ENCODE results near the gene TNS1.

Gene TNS1

DNA sequence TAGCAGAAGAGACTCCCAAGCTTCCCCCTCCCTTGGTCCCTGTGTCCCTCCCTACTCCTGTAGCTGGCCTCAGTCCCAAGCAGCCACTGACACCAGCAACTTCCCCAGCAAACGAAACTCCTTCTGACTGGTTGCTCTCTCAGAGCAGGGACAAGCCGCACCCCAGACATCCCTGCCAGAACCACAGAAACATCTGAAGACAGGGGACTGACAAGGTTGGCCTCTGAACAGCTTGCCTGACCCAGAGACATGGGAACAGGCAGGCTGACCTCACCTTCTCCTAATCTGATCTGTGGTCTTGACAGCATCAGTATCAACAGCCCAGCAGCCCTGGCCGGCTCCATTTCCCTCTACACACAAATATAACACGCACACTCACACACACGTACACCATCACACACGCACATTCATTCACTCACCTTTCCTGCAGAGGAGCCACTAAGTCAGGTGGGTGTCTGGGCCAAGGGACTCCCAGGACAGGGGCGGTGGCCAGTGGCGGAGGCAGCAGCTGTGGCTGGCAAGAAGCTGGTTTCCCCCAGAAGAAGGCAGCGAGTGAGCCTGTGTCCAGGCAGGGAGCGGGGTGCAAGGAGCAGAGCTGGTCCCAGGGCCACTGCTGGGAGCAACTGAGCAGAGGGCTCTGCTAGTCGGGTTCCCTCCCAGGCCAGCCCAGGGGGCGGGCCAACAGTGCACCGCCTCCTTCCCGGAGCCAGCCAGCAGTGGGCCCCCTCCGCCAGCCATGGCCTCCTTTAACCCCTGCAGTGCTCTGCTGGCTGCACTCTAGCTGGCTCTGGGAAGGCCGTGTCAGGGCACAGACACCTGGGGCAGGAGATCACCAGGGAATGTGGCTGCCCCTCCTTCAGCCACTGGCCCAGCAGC lies 59.1 kb downstream of the TNS1 start:
- Histone ChIP-seq H3K4me2 (ENCODE audit: low read depth, low read length) (no peak overlapping the region), H3K79me2 (ENCODE audit: low read length) (no peaks in the 10 kb centered on the region), H3K27ac (ENCODE audit: low read length) (no peak overlapping the region), H2AFZ (ENCODE audit: low read length) (no peak overlapping the region), H3K27me3 (replicated peaks; ENCODE audit: insufficient read depth, low read length) (peaks cover 45% of the 10 kb centered on the region), H3K9ac (ENCODE audit: low read length) (no peak overlapping the region), H3K4me1 (ENCODE audit: low read length) (no peaks in the 10 kb centered on the region), H3K9me3 (replicated peaks; ENCODE audit: insufficient read depth, low read length) (no peaks in the 10 kb centered on the region), H4K20me1 (ENCODE audit: insufficient read depth, low read length) (no peaks in the 10 kb centered on the region), H3K4me3 (ENCODE audit: low read length) (no peak overlapping the region), H3F3A (ENCODE audit: insufficient read depth, low read length) (no peaks in the 10 kb centered on the region), H3K9me2 (replicated peaks; ENCODE audit: insufficient read depth, low read length) (no peaks in the 10 kb centered on the region), H3K36me3 (replicated peaks; ENCODE audit: insufficient read depth, low read length) (no peaks in the 10 kb centered on the region)
- no peak for DNase-seq
- TF ChIP-seq, protein P1, sequence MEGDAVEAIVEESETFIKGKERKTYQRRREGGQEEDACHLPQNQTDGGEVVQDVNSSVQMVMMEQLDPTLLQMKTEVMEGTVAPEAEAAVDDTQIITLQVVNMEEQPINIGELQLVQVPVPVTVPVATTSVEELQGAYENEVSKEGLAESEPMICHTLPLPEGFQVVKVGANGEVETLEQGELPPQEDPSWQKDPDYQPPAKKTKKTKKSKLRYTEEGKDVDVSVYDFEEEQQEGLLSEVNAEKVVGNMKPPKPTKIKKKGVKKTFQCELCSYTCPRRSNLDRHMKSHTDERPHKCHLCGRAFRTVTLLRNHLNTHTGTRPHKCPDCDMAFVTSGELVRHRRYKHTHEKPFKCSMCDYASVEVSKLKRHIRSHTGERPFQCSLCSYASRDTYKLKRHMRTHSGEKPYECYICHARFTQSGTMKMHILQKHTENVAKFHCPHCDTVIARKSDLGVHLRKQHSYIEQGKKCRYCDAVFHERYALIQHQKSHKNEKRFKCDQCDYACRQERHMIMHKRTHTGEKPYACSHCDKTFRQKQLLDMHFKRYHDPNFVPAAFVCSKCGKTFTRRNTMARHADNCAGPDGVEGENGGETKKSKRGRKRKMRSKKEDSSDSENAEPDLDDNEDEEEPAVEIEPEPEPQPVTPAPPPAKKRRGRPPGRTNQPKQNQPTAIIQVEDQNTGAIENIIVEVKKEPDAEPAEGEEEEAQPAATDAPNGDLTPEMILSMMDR (IDR thresholded peaks at IDR 0.05; ENCODE audit: low read length) = no peak
- TF ChIP-seq EZH2 (optimal IDR thresholded peaks at IDR 0.05; ENCODE audit: low read depth, low read length) (no peak), EZH2phosphoT487 (IDR thresholded peaks at IDR 0.05; ENCODE audit: low read length) (no peak)

- TF ChIP-seq EZH2 (optimal IDR thresholded peaks at IDR 0.05; ENCODE audit: low read depth, low read length) (no peak), EZH2phosphoT487 (IDR thresholded peaks at IDR 0.05; ENCODE audit: low read length) (no peak)
- TF ChIP-seq, protein P1 (IDR thresholded peaks at IDR 0.05; ENCODE audit: low read length) = no peak
- no peaks in the 10 kb centered on the region for H3K36me3 ChIP-seq (replicated peaks; ENCODE audit: insufficient read depth, low read length)
- H3K9ac ChIP-seq (ENCODE audit: low read length) = no peak overlapping the region
- H3K9me2 ChIP-seq (replicated peaks; ENCODE audit: insufficient read depth, low read length) = no peaks in the 10 kb centered on the region
- H2AFZ ChIP-seq (ENCODE audit: low read length) = no peak overlapping the region
- H3K27ac ChIP-seq (ENCODE audit: low read length) = no peak overlapping the region
- no peaks in the 10 kb centered on the region for H3F3A ChIP-seq (ENCODE audit: insufficient read depth, low read length)
- H3K9me3 ChIP-seq (replicated peaks; ENCODE audit: insufficient read depth, low read length) = no peaks in the 10 kb centered on the region
- DNase-seq = no peak
- H3K79me2 ChIP-seq (ENCODE audit: low read length) = no peaks in the 10 kb centered on the region
- no peak overlapping the region for H3K4me2 ChIP-seq (ENCODE audit: low read depth, low read length)
- H3K27me3 ChIP-seq (replicated peaks; ENCODE audit: insufficient read depth, low read length) = peaks cover 42% of the 10 kb centered on the region
- H4K20me1 ChIP-seq (ENCODE audit: insufficient read depth, low read length) = no peaks in the 10 kb centered on the region
- no peak overlapping the region for H3K4me3 ChIP-seq (ENCODE audit: low read length)
- H3K4me1 ChIP-seq (ENCODE audit: low read length) = no peaks in the 10 kb centered on the region
Measured at GRCh38 chr2:217942731-217943335, 60.0 kb downstream of the TNS1 start.

GRCh38 chr2:217941886-217942728 lies 60.7 kb downstream of the TNS1 start:
- no peak for DNase-seq
- no peak overlapping the region for H3K4me3 ChIP-seq (ENCODE audit: low read length)

More at GRCh38 chr2:217941886-217942728, 60.7 kb downstream of the TNS1 start:
- Histone ChIP-seq H2AFZ (ENCODE audit: low read length) (no peak overlapping the region), H4K20me1 (ENCODE audit: insufficient read depth, low read length) (no peaks in the 10 kb centered on the region), H3K79me2 (ENCODE audit: low read length) (no peaks in the 10 kb centered on the region), H3K4me2 (ENCODE audit: low read depth, low read length) (no peak overlapping the region), H3K27ac (ENCODE audit: low read length) (no peak overlapping the region), H3K9me3 (replicated peaks; ENCODE audit: insufficient read depth, low read length) (no peaks in the 10 kb centered on the region), H3F3A (ENCODE audit: insufficient read depth, low read length) (no peaks in the 10 kb centered on the region), H3K9me2 (replicated peaks; ENCODE audit: insufficient read depth, low read length) (no peaks in the 10 kb centered on the region), H3K9ac (ENCODE audit: low read length) (no peak overlapping the region), H3K36me3 (replicated peaks; ENCODE audit: insufficient read depth, low read length) (no peaks in the 10 kb centered on the region), H3K27me3 (replicated peaks; ENCODE audit: insufficient read depth, low read length) (peaks cover 35% of the 10 kb centered on the region), H3K4me1 (ENCODE audit: low read length) (no peaks in the 10 kb centered on the region)
- no peak for TF ChIP-seq EZH2phosphoT487 (IDR thresholded peaks at IDR 0.05; ENCODE audit: low read length)
- no peak for TF ChIP-seq EZH2 (optimal IDR thresholded peaks at IDR 0.05; ENCODE audit: low read depth, low read length)
- TF ChIP-seq, protein P1 (IDR thresholded peaks at IDR 0.05; ENCODE audit: low read length) = no peak

Data from MM.1S (cell line).